ENCODE data around the gene PCF11.

- TF ChIP-seq GABPA (IDR thresholded peaks at IDR 0.05; ENCODE audit: low read depth) (no peak), REST (IDR thresholded peaks at IDR 0.05; ENCODE audit: insufficient replicate concordance, low read depth) (no peak), CTCF (IDR thresholded peaks at IDR 0.05; ENCODE audit: insufficient read depth, low read length) (no peak)
These were observed 561 bp upstream of the PCF11 start for GRCh38 chr11:83156144-83156995.
